Fibroblast of skin of right quadriceps (primary cell): ENCODE measurements around the gene AAR2.

Experiments used
- DNase-seq: peaks from one replicate; pipeline ENCODE4 v3.0.0-alpha.2; 2013

The AAR2 gene

DNA sequence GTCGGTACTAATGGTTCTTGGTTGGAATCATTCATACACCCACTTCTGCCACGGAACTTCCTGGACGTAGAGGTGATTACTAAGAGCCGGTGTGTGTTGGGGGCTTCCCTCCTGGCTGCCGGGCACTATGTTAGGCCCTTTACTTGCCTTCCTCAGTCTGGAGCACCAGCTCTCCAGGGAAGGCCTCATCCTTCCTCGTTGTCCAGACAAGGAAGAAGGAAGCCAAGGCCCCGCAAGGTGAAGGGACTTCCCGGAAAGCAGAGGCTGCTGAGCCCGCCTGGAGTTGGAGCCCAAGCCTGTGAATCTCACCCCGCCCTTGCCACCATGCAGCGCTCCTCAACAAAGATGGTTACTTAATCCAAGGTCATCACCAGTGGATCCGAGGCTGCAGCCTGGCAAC is 26.2 kb downstream of the AAR2 start:
- DNase-seq: no peak

GRCh38 chr20:36264426-36265246 is 28.4 kb downstream of the AAR2 start:
- DNase-seq: no peak

- no peak for DNase-seq
Observed at GRCh38 chr20:36266189-36266588, 29.9 kb downstream of the AAR2 start.

- DNase-seq: no peak
Observed at GRCh38 chr20:36267605-36268381, 31.5 kb downstream of the AAR2 start.

DNA sequence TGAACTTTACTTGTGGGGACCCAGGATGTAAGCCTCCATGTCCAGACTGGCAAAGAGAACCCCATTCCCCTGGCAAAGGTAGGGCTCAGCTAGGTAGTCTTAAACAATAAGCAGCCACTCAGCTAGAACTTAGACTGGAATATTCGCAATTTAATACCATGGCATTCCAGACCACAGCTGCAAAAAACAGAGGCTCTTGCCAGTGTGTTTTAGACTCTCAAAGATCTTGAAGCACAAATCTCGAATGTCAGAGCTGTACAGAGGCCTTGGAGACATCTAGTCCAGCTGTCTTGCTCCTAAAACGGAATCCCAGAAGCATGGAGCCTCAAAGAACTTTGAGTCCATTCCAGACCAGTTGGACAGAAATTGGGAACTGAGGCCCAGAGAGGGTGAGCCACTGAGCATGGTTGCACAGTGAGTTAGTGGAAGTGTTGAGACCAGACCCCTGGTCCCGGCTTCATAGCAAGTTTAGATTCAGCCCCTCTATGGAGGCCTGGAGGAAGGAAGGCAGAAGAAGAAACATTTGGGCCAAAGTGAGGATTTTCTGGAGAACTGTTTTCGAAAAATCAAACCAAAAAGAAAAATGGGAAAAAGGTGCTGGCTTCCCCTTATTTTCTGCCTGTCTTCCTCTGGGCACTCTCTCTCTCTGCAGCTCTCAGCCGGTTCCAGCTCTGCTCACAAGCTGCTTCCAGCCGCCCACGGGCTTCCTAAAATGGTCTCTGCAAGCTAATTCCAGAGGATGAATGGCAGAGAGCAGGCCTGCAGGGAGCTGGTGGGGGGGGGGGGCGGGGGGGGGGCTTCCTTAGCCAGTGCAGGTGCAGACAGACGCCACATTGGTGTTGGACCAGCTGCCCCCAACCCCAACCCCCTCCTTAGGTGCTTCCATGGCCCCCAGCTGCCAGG is 32.4 kb downstream of the AAR2 start:
- DNase-seq: no peak

DNA sequence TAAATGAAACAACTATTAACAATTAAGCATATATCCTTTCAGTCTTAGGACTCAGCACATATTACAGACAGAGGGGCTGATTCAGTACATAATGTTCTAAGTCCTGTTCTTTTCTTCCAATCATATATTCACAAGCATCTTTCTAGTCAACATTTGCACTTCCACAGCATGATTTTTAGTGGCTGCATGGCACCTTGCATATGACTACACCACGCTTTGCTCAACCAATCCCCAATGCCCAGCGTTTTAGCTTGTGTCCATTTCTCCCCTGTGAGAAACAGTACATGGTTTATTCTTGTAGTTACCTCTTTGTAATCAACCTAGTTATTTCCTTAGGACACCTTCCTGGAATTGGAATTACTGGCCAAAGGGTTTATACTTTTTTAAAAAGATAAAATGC is 33.2 kb downstream of the AAR2 start:
- no peak for DNase-seq

DNA sequence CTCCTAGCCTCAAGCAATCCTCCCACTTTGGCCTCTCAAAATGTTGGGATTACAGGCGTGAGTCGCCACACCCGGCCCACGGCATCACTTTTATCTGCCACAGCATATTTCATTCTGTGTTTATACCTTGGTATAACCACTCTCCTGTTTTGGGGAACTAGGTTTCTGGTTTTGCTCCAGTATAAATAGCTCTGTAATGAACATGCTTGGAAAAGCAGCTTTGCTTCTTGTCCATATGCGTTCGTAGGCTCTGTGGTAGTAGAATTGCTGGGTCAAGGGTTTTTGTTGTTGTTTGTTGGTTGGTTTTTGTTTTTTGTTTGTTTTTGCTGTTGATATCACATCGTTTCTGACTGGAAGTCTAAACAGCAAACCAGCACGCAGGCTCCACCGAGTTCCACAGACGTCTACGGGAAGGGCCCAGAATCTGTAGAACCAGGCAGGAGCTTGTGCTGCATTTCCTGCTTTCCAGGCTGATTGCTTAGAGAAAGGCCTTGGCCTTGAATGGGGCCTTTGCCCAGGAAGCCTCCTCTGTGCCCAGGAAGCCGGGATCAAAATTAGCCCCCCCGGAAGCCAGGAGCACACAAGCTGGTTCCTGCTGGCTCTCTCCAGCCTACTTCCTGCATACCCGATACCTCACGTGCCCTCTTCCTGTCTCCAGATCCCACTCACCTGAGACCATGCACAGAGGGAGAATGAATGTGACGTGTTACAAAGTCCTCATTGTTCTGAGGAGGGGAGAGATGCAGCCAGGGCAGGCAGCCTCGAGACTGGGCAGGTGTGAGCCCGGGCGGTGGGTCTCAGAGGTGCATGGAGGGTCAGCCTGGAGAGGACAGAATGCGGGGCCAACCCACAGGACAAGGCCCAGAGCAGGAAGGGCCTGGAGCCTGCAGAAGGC is 34.7 kb downstream of the AAR2 start:
- no peak for DNase-seq

GRCh38 chr20:36271639-36272546 is 35.6 kb downstream of the AAR2 start:
- DNase-seq: no peak

DNA sequence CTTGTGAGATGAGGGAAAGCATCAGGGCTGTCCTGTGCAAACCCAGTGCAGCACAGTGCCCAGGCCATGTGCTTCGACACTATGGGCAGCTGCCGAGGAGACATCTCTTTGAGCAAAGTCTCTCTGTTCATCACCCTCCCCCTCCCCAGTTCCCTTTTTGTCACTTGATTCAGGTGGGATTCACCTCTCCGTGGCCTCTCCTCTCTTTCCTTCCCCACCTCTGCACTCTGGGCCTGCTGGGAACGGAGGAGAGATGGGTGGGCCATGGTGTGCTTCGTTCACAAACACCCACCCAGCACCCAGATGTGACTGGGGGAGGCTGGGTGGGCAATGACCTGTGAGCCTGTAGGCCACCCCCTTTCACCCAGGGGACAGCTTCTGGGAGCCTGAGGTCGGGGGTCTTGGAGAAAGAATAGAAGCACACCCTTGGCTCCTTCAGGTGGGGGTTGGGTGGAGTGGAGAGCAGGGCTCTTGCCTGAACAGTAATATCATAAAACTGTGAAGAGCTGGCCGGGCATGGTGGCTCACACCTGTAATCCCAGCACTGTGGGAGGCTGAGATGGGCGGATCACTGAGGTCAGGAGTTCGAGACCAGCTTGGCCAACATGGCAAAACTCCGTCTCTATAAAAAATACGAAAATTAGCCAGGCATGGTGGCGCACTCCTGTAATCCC is 36.4 kb downstream of the AAR2 start:
- DNase-seq: no peak

GRCh38 chr20:36273414-36274180 is 37.3 kb downstream of the AAR2 start:
- no peak for DNase-seq

- no peak for DNase-seq
Observed at GRCh38 chr20:36274181-36274841, 38.0 kb downstream of the AAR2 start.

- no peak for DNase-seq
Observed at GRCh38 chr20:36275011-36275410, 38.7 kb downstream of the AAR2 start.

DNA sequence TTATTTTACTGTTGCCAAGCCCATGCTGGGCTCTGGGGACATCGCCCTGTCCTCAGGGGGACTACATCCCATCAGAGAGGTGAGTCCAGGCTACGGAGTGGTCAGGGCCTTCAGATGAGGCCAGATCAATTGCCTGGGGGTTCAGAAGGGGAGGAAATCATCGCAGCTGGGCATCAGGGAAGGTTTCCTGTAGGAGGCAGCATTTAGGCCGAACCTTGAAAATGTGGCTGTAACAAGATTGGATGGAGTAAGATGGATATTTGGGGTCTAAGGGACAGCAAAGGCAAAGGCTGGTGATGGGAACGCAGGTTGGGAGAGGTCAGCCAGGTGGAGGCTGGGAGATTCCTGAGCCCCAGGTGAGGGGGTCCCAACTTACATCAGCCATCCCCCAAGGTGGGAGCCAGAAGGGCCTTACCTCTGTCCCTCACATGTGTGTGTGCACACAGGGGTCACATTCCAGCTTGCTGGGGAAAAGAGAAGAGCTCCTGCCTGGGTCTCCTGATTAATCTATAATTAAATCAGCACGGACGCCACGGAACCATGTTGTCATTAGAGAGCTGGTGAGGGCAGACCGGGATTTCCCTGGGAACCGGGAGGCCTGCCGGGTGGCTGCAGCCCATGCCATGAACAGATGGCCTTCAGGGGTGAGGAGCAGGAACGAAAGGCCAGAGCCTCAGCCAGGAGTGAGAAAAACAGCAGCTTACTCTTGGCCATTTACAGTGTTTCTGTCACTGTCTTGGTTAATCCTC is 39.3 kb downstream of the AAR2 start:
- DNase-seq: no peak

- DNase-seq: no peak
Observed at GRCh38 chr20:36277546-36277945, 41.3 kb downstream of the AAR2 start.

GRCh38 chr20:36279362-36279761 is 43.1 kb downstream of the AAR2 start:
- no peak for DNase-seq

DNA sequence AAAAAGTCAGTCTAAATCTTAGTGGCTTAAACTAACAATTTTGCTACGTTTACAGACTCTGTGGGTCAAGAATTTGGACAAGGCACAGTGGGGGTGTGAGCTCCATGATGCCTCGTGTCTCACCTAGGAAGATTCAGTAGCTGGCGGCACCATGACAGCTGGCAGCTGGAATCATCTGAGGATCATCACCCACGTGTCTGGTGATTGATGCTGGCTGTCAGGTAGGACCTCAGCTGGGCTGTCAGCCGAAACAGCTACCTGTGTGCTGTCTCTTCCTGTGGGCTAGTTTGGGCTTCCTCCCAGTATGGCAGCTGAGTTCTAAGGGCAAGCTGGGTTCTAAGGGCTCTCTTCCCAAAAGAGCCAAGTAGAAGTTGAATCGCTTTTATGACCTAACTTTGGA is 43.5 kb downstream of the AAR2 start:
- no peak for DNase-seq

GRCh38 chr20:36281785-36282380 is 45.6 kb downstream of the AAR2 start:
- no peak for DNase-seq

- DNase-seq: no peak
Observed at GRCh38 chr20:36284751-36285150, 48.5 kb downstream of the AAR2 start.
